Tibial nerve (tissue), 4 donors: ENCODE measurements around the gene STAMBPL1.

ENCODE experiments used
- EP300 ChIP-seq, 2 donors: sonication (generic); formaldehyde crosslinking; IDR thresholded peaks; one replicate each; pipeline ENCODE4 v1.6.1; 2017; ENCODE audit warnings: antibody characterized with exemption in 2 of 2, mild to moderate bottlenecking in 1 of 2
- POLR2A ChIP-seq, 2 donors: fragments of 450-650 bp; IDR thresholded peaks; one replicate each; pipeline ENCODE4 v1.6.1; 2017; ENCODE audit warnings: antibody characterized with exemption in 2 of 2, mild to moderate bottlenecking in 2 of 2, moderate library complexity in 2 of 2
- TF ChIP-seq, protein P1 (sequence below), 5 experiments: fragments of 200-600 bp in 3 of 5; fragments of 450-650 bp in 2 of 5; sonication (generic) in 3 of 5; IDR thresholded peaks; one replicate each; pipeline ENCODE4 v1.5.1; 2016 to 2019; ENCODE audit warnings: antibody characterized with exemption in 5 of 5, mild to moderate bottlenecking in 3 of 5, moderate library complexity in 2 of 5

- TF ChIP-seq, protein P1, sequence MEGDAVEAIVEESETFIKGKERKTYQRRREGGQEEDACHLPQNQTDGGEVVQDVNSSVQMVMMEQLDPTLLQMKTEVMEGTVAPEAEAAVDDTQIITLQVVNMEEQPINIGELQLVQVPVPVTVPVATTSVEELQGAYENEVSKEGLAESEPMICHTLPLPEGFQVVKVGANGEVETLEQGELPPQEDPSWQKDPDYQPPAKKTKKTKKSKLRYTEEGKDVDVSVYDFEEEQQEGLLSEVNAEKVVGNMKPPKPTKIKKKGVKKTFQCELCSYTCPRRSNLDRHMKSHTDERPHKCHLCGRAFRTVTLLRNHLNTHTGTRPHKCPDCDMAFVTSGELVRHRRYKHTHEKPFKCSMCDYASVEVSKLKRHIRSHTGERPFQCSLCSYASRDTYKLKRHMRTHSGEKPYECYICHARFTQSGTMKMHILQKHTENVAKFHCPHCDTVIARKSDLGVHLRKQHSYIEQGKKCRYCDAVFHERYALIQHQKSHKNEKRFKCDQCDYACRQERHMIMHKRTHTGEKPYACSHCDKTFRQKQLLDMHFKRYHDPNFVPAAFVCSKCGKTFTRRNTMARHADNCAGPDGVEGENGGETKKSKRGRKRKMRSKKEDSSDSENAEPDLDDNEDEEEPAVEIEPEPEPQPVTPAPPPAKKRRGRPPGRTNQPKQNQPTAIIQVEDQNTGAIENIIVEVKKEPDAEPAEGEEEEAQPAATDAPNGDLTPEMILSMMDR (IDR thresholded peaks at IDR 0.05), result no peak
- no peak for TF ChIP-seq POLR2A (IDR thresholded peaks at IDR 0.05)
- TF ChIP-seq EP300 (IDR thresholded peaks at IDR 0.05), result no peak
Observed at GRCh38 chr10:88913788-88914187, 33.7 kb downstream of the STAMBPL1 start.
